Keratinocyte (primary cell): ENCODE results near the gene ATP13A1. TPM values are rescaled to one million over a fixed set of nuclear protein-coding genes. Genes with fewer than 3 reads are reported as not detected.

Experiments
- DNase-seq: peaks from one replicate; pipeline ENCODE4 v3.0.0-alpha.2; 2011; ENCODE audit warnings: low read depth, missing footprints, low spot score
- FAIRE-seq: peaks from 2 replicates; lab custom pipeline; 2011; peaks lifted over from hg19 to GRCh38; lab: Jason Lieb, UNC
- H2AFZ ChIP-seq: 2 replicates; pipeline ENCODE4 v1.6.0; 2012; ENCODE audit warnings: low read length, control low read depth, inconsistent platforms; ENCODE audit not compliant: control insufficient read depth
- H3K27ac ChIP-seq: 2 replicates; pipeline ENCODE4 v1.5.1; 2011; ENCODE audit warnings: low read length; ENCODE audit not compliant: control insufficient read depth, insufficient read depth
- H3K27me3 ChIP-seq: 3 replicates; pipeline ENCODE4 v1.6.0; 2011; ENCODE audit warnings: low read length; ENCODE audit not compliant: control insufficient read depth, insufficient read depth; ENCODE audit errors: extremely low read depth
- H3K36me3 ChIP-seq, 2 experiments: 2 replicates in 1 of 2; 3 replicates in 1 of 2; pipeline ENCODE4 v1.5.1; 2011; ENCODE audit warnings: low read length in 2 of 2, mild to moderate bottlenecking in 1 of 2; ENCODE audit not compliant: control insufficient read depth in 2 of 2, insufficient read depth in 2 of 2; ENCODE audit errors: extremely low read depth in 1 of 2
- H3K4me1 ChIP-seq: 3 replicates; pipeline ENCODE4 v1.5.1; 2011; ENCODE audit warnings: low read length; ENCODE audit not compliant: control insufficient read depth, insufficient read depth; ENCODE audit errors: extremely low read depth
- H3K4me2 ChIP-seq: 3 replicates; pipeline ENCODE4 v1.6.0; 2011; ENCODE audit warnings: low read depth, low read length; ENCODE audit not compliant: control insufficient read depth, insufficient read depth; ENCODE audit errors: extremely low read depth
- H3K4me3 ChIP-seq, 3 experiments: fragments of 200-600 bp in 1 of 3; sonication (generic) in 1 of 3; 2 replicates in 2 of 3; 3 replicates in 1 of 3; pipeline ENCODE4 v1.5.1; 2011 to 2016; ENCODE audit warnings: low read length in 3 of 3, mild to moderate bottlenecking in 3 of 3, control low read depth in 2 of 3, inconsistent platforms in 1 of 3, low read depth in 1 of 3, mixed read lengths in 1 of 3, mixed run types in 1 of 3, moderate library complexity in 1 of 3; ENCODE audit not compliant: control insufficient read depth in 2 of 3, insufficient read depth in 2 of 3; ENCODE audit errors: extremely low read depth in 1 of 3
- H3K79me2 ChIP-seq: 2 replicates; pipeline ENCODE4 v1.6.0; 2012; ENCODE audit warnings: low read length; ENCODE audit not compliant: control insufficient read depth, insufficient read depth
- H3K9ac ChIP-seq: 3 replicates; pipeline ENCODE4 v1.6.0; 2011; ENCODE audit warnings: low read length; ENCODE audit not compliant: control insufficient read depth, insufficient read depth; ENCODE audit errors: extremely low read depth
- H3K9me1 ChIP-seq: 3 replicates; pipeline ENCODE4 v1.6.0; 2011; ENCODE audit warnings: low read length; ENCODE audit not compliant: control insufficient read depth, insufficient read depth; ENCODE audit errors: extremely low read depth
- H3K9me3 ChIP-seq: 2 replicates; pipeline ENCODE4 v1.5.1; 2012; ENCODE audit warnings: low read depth, low read length; ENCODE audit not compliant: control insufficient read depth
- H4K20me1 ChIP-seq: 3 replicates; pipeline ENCODE4 v1.6.0; 2011; ENCODE audit warnings: low read length; ENCODE audit not compliant: control insufficient read depth, insufficient read depth; ENCODE audit errors: extremely low read depth
- EZH2 ChIP-seq: IDR thresholded peaks from one replicate; pipeline ENCODE4 v1.6.1; 2012; ENCODE audit warnings: inconsistent platforms, mild to moderate bottlenecking, low read length, moderate library complexity
- dilution Hi-C: fragments of 300-500 bp; cut with MboI; formaldehyde crosslinking; loops from one replicate; pipeline ENCODE4 v1.7.0; 2020; ENCODE audit warnings: low sequenced_read_pairs; ENCODE audit not compliant: extremely low pct_ligation_motif_present
- polyA plus RNA-seq, 5 experiments: library from polyadenylated mRNA; depleted of rRNA in 3 of 5; stranded (reverse) in 3 of 5; stranded (forward) in 1 of 5; unstranded in 1 of 5; fragments of >200 nt; gene quantifications; 1 replicate in 1 of 5; 2 replicates in 3 of 5; 3 replicates in 1 of 5; pipeline versions ENCODE4 v1.2.1 to v1.2.3, GENCODE V29; 2011 to 2012; ENCODE audit warnings: missing spikeins in 2 of 5, low read depth in 1 of 5, low replicate concordance in 1 of 5
- TF ChIP-seq, protein P1 (sequence below), 3 experiments: IDR thresholded peaks in 1 of 3; conservative IDR thresholded peaks in 1 of 3; optimal IDR thresholded peaks in 1 of 3; 2 replicates in 2 of 3; 3 replicates in 1 of 3; pipeline versions ENCODE3 to v1.5.1; 2011; ENCODE audit warnings: low read length in 3 of 3, mild to moderate bottlenecking in 3 of 3, moderate library complexity in 2 of 3, control low read depth in 1 of 3, inconsistent platforms in 1 of 3; ENCODE audit not compliant: insufficient read depth in 2 of 3; ENCODE audit errors: extremely low read depth in 1 of 3

The ATP13A1 gene
- polyA plus RNA-seq, 1 donor (not counting 4 experiments of a cell fraction or from before 2014, with no cell fraction given): 9.8 TPM

DNA sequence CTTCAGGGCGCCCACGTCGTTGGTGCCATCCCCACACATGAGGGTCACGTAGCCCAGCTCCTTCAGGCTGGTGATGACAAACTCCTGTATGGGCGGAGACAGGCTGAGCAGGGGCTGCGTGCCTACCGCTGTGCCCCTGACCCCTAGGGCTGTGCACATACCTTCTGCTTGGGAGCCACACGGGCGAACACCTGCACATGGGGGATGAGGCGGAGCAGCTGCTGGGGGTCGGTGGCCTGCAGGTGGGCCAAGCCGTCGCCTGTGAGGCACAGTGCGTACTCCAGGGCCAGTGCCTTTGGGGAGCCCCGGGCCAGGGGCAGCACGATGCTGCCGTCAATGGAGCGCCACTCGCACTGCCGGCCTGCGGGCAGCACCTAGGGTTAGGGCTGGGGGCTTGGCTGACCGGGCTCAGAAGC, 13.9 kb downstream of the ATP13A1 start:
- no peaks in the 10 kb centered on the region for H3K4me1 ChIP-seq
- peaks cover 33 to 52% of the 10 kb centered on the region in 2 experiments for H3K36me3 ChIP-seq
- H3K9ac ChIP-seq: no peak overlapping the region
- H3K4me2 ChIP-seq: no peak overlapping the region
- TF ChIP-seq EZH2: no peak
- TF ChIP-seq, protein P1, sequence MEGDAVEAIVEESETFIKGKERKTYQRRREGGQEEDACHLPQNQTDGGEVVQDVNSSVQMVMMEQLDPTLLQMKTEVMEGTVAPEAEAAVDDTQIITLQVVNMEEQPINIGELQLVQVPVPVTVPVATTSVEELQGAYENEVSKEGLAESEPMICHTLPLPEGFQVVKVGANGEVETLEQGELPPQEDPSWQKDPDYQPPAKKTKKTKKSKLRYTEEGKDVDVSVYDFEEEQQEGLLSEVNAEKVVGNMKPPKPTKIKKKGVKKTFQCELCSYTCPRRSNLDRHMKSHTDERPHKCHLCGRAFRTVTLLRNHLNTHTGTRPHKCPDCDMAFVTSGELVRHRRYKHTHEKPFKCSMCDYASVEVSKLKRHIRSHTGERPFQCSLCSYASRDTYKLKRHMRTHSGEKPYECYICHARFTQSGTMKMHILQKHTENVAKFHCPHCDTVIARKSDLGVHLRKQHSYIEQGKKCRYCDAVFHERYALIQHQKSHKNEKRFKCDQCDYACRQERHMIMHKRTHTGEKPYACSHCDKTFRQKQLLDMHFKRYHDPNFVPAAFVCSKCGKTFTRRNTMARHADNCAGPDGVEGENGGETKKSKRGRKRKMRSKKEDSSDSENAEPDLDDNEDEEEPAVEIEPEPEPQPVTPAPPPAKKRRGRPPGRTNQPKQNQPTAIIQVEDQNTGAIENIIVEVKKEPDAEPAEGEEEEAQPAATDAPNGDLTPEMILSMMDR (optimal IDR thresholded peaks at IDR 0.05 in 1 of 3, IDR thresholded peaks at IDR 0.05 in 1 of 3, conservative IDR thresholded peaks at IDR 0.05 in 1 of 3; ENCODE audit: extremely low read depth in 1 of 3, insufficient read depth in 2 of 3, low read length in 3 of 3): no peak
- no peak overlapping the region for H3K4me3 ChIP-seq
- FAIRE-seq: no peak
- H3K79me2 ChIP-seq: no peaks in the 10 kb centered on the region
- H3K9me1 ChIP-seq: no peaks in the 10 kb centered on the region
- DNase-seq: no peak
- no peak overlapping the region for H3K27ac ChIP-seq
- dilution Hi-C loops: no loop called here
- H3K9me3 ChIP-seq: no peaks in the 10 kb centered on the region
- no peaks in the 10 kb centered on the region for H3K27me3 ChIP-seq
- H2AFZ ChIP-seq: no peak overlapping the region
- no peaks in the 10 kb centered on the region for H4K20me1 ChIP-seq

DNA sequence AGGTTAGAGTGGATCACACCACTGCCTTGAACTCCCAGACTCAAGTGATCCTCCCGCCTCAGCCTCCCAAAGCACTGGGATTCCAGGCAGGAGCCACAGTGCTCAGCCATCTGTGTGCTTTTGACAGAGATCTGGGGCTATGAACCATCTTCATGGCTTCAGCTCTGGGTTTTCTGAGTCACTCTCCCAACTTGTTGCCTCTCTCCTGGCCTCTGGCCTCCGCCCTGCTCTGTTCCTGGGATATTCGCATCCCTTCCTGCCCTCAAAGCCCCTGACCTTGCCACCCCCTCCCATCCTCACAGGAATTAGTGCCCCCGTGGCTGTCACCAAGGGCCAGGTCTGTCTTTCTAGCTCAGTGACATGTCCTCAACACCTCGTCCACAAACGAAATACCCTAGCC, 14.3 kb downstream of the ATP13A1 start:
- H3K79me2 ChIP-seq: no peaks in the 10 kb centered on the region
- no peaks in the 10 kb centered on the region for H3K9me3 ChIP-seq
- no peak overlapping the region for H2AFZ ChIP-seq
- H3K36me3 ChIP-seq: peaks cover 28 to 49% of the 10 kb centered on the region in 2 experiments
- H3K4me2 ChIP-seq: no peak overlapping the region
- no peaks in the 10 kb centered on the region for H4K20me1 ChIP-seq
- no peak overlapping the region for H3K9ac ChIP-seq
- H3K27me3 ChIP-seq: no peaks in the 10 kb centered on the region
- H3K4me1 ChIP-seq: no peaks in the 10 kb centered on the region
- H3K4me3 ChIP-seq: no peak overlapping the region
- no peaks in the 10 kb centered on the region for H3K9me1 ChIP-seq
- TF ChIP-seq, protein P1 (optimal IDR thresholded peaks at IDR 0.05 in 1 of 3, IDR thresholded peaks at IDR 0.05 in 1 of 3, conservative IDR thresholded peaks at IDR 0.05 in 1 of 3; ENCODE audit: extremely low read depth in 1 of 3, insufficient read depth in 2 of 3, low read length in 3 of 3): no peak
- no peak for TF ChIP-seq EZH2
- no peak overlapping the region for H3K27ac ChIP-seq
- dilution Hi-C loops: no loop called here
- no peak for DNase-seq
- no peak for FAIRE-seq
